ENCODE results near the gene TTC39A.

The TTC39A gene

DNA sequence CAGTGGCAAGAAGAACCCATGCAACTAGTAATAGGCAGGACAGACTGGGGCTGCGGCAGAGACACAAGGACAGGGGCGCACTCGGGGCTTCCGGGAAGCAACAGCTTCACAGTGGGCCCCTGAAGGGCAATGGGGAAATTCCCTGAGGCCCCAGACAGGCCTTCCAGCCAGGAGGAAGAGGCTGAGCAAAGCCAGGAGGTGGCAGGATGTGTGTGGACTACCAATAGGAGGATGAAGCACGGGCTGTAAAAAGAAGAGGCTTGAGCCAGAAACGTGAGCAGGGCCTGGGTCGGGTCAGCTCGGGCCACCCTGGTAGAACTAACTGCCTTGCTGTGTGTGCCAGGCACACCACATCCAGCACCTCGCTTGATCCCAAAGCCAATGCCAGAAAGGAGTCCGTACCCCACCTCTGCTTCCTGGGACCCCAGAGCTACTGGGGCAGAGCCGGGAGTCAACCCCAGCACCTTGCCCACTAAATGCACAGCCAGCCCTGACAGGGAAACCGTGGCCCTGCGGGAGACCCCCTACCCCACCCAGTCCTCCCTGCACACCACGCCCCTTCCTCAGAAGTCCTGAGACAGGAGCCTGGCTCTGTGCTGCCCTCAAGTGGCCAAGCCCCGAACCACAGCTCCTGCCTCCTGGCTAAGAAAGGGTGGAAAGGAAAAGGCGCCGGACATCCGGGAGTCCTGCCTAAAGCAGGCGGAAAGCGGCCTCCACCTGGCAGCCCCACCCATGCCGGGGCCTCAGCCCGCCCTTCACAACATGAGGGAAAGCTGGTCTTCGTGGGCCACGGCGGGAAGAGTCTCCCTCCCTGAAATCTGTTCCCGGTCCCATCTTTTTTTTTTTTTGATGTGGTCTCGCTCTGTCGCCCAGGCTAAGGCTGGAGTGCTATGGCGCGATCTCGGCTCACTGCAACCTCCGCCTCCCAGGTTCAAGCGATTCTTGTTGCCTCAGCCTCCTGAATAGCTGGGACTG, 33.7 kb downstream of the TTC39A start:
- DNase-seq = peak; percentile 60

DNA sequence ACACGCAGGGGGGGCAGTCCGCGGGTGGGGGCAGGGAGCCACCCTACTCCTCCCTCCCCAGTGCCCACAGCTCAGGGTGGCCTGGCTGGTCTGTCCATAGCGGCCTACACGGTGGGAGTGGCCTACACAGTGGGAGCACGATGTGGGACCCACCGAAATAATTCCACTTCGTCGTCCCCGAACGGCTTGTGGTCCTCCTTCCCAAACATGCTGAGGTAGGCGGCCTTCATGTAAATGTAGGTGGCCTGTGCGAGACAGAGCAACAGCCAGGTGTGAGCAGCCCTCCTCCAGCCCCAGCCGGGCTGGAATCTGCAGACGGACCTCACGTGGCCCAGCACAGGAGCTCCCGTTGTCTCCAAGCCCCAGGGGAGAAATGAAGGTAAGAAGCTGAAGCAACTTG, 34.4 kb downstream of the TTC39A start:
- no peak for DNase-seq

GRCh38 chr1:51294566-51295184, 35.7 kb downstream of the TTC39A start:
- no peak for DNase-seq

DNA sequence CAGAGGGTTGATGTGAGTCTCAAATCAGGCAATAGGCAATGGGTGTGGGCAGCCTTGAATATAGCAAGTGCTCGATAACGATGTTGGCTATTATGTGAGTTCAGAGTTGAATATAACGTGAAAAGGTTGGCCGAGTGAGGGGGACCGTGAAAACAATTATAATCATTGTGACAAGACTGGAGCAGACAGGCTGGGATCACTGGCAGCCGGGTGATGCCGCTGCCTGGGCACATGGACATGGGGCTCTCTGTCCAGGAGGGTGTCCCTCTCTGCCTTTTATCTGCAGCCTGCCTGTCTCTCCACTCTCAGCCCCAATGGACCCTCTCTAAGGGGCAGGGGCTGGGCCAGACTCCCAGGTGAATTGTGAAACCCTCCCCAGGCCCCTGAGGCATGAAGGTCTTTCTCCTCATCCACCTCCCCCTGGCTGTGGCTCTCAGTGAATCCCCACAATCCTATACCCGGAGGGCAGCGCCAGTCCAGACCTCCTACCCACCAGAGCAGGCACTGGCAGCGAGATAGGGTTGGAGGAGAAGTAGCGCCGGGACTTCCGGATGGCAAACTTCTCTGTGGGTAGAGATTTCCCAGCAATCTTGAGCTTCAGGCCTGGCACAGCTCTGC, 36.4 kb downstream of the TTC39A start:
- DNase-seq = no peak

DNA sequence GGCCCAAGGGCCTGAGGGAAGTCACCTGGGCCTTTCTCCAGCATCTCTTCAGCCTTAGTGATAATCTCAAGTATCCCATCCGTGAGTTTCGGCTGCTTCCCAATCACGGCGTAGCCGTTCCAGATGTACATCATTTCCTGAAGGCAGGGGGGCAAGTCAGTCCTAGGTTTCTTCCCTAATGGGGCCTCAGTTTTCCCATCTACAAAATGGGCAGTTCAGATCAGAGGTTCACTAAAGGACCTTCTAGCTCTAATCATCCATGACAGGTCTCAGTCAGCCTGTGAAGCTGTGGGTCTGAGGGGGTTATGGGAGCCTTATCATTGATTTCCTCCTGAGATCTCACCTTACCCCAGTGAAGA, 39.9 kb downstream of the TTC39A start:
- no peak for DNase-seq

DNA sequence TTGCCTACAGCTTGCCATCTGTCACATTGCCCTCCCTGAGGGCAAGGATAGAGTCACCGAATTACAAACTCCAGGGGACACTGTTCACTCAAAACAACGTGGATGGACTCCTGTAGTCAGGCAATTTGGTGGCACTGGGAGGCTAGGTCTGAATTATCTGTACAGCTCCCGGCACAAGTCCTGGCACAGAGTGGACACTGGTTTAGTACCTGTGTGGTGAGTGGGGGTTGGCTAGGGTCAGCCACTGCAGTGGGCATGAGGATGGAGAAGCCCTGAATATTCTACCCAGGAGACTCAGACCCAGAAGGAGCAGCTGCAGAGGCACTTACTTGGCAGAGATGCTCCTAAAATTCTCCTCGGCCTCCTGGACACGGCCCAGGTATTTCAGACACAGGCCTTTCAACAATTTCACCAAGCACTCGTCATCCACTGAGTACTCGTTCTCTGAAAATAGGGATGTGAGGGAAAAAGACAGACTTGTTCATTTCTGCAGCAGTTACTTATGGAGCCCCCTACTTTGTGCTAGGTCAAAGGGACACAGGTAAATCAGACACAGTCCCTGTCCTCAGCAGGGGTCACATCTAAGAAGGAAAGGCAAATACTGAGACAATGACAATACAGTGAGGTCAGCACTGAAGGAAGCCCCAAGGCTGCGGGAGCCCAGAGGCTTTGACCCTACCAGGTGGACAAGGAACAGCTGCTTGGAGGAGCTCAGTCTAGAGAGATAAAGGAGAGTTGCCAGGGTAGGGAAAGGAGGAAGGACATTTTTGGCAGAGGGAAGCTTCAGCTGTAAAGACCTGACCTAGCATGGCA, 40.5 kb downstream of the TTC39A start:
- DNase-seq = no peak

- no peak for DNase-seq
These were observed 41.8 kb downstream of the TTC39A start for GRCh38 chr1:51288578-51288977.

GRCh38 chr1:51287966-51288365, 42.4 kb downstream of the TTC39A start:
- DNase-seq = no peak

DNA sequence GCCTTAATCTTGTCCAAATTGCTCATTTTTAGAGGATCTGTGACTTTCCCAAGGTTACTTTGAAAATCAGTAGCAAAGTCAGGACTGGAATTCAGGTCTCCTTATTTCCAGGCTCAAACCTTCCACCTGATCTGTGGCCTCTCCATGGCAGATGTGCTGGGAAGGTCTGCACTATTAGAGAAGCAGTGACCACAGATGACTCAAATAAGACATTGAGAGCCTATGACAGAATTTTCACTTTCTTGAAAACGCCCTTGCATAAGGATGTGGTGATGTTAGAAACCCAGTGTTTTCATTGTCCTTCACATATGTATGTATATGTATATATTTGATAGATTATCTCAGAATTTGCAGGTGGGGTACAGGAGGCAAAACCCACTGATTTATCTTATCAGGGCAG, 45.3 kb downstream of the TTC39A start:
- no peak for DNase-seq

GRCh38 chr1:51284487-51284954, 45.8 kb downstream of the TTC39A start:
- DNase-seq = no peak

- DNase-seq = no peak
These were observed 46.4 kb downstream of the TTC39A start for GRCh38 chr1:51283979-51284378.

DNA sequence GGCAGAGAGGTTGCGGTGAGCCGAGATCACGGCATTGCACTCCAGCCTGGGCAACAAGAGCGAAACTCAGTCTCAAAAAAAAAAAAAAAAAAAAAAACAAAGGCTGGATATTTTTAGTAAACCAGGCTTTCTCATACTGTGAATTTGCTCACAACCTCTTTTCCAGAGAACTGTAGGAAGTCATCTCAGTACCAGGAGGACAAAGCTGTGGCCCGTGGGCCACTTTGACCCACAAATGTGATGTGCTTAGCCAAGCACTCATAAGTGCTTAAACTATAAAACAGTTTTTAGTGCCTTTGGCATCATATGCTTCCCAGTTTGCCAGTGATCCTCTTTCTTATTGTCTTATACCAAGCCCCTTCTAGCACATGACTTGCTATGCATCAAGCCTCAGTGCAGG, 47.8 kb downstream of the TTC39A start:
- no peak for DNase-seq

DNA sequence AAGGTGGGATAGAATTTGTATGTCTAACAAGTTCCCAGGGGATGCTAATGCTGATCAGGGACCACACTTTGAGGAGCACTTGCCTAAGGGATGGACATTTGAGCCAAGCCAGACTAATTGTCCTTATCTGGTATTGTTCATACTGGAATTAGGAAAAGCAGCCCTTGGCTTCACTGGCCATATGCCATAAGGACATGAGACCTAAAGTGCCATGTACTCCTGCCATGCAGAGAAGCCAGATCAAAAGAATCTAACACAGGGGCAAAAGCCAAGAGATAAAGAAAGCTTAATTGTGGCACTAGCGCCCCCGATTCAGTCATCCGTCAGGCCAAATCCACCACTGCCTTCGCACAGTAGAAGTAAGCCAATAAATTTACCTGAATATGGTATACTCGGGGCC, 48.6 kb downstream of the TTC39A start:
- no peak for DNase-seq

DNA sequence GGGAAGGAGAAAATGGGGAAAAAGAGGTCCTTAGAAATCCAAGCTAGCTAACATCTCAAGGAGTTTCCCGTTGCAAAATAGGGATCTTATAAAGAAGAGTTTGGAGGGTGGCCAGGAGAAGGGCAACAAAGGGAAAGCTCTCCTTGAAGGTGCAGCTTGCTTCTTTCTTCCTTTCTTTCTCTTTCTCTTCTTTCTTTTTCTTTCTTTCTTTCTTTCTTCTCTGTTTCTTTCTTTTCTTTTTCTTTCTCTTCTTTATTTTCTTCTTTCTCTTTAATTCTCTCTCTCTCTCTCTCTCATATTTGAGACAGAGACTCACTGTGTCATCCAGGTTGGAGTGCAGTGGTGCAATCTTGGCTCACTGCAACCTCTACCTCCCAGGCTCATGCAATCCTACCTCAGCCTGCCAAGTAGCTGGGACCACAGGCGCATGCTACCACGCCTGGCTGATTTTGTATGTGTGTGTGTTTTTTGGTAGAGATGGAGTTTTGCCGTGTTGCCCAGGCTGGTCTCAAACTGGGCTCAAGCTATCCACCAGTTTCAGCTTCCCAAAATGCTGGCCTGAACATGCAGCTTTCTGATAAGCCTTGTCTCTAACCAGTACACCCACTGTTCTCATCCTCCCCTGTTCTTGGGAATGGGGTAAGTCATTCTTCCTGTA, 49.9 kb downstream of the TTC39A start:
- DNase-seq = no peak

- no peak for DNase-seq
These were observed 54.1 kb downstream of the TTC39A start for GRCh38 chr1:51276286-51276685.

GRCh38 chr1:51274676-51275075, 55.7 kb downstream of the TTC39A start:
- DNase-seq = no peak

GRCh38 chr1:51272916-51273315, 57.4 kb downstream of the TTC39A start:
- DNase-seq = no peak

GRCh38 chr1:51270751-51271150, 59.6 kb downstream of the TTC39A start:
- DNase-seq = no peak

DNA sequence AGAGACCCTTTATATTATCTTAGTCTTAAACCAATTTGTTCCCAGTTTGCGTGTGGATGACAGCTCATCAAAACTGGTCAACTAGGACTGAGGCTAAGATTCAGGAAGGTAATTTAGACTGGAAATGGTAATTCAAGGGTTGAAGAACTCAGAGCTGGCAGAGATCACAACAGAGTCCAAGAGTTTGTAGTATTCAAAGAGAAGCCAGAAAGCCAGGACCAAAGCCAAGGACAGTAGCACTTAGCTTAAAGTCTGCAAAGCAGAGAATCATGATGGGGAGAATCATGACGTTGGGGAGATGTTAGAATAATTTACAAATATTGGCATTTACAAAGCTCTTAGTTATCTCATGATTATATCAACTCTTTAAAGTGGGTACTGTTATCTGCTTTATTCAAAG, 61.7 kb downstream of the TTC39A start:
- DNase-seq = no peak

DNA sequence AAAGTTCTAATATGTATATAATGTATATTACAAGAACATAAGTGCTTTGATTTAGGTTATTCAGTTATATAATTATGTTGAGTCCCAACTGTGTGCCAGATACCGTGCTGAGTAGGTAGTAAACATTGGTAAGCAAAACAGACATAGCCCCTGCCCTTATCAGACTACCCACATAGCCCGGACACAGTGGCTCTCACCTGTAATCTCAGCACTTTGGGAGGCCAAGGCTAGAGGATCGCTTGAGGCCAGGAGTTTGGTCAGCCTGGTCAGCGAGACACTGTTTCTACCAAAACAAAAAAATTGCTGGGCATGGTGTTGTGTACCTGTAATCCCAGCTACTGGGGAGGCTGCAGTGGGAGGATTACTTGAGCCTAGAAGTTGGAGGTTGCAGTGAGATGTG, 63.6 kb downstream of the TTC39A start:
- DNase-seq = no peak

- no peak for DNase-seq
These were observed 64.2 kb downstream of the TTC39A start for GRCh38 chr1:51266181-51266580.

GRCh38 chr1:51265618-51266017, 64.7 kb downstream of the TTC39A start:
- DNase-seq = no peak

Measured in CD4-positive, alpha-beta T cell treated with Interleukin-15 for 1 hour (primary cell).